Measurements from ENCODE around the gene TPSD1. TPM values are rescaled to one million over a fixed set of nuclear protein-coding genes. Genes with fewer than 3 reads are reported as not detected.

The TPSD1 gene
- total RNA-seq, 2 donors from 2014 or later = 1.6 TPM; not detected in 1

DNA sequence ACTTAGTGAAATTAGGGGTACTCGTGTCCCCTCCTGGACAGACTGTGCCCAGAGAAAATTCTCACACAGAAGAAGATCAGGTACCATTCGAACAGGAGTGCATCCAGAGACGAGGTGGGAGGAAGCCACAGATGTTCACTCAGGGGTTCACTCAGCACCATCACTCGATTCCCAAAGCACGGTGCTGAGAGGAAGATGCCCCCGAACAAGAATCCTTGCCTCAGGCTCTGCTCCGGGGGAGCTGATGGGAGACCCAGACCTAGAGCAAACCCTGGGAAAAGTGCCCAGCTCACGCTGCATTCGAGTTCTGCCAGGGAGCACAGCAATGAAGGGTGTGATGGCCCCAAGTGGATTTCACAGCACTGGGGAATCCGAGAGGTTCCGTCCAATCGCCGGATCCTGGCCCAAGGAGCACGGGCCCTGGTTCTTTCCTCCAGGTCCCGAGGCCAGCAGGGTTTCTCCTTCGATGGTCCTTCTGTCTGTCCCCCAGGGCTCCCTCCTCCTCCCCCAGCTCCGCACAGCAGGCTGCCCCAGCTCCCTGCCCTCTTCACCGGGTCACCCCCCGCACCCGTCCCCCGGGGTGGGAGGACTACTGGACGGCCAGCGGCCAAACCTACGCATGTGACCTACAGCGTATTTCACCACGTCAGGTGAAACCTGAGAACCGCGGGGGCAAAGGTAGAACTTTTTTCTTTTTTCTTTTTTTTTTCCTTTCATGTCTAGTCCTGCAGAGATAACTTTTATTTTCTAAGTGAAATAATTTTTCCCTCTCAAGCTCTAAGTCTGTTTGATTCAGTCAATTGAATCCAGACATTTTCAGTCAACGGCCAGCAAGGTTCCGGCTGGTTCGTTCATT lies 43.4 kb downstream of the TPSD1 start:
- intact Hi-C loops (cut with DNase I) = no loop called here
- peak overlapping the region in 3 of 4 donors; percentile 62 to 77 (median 70) for H3K27ac ChIP-seq
- ATAC-seq (peak; percentile 79), DNase-seq (peak; percentile 78 to 92 (median 84))
- no peaks in the 10 kb centered on the region for H3K9me3 ChIP-seq
- no peaks in the 10 kb centered on the region for H3K36me3 ChIP-seq (replicated peaks in 1 of 2; ENCODE audit: insufficient read depth in 1 of 2, low read depth in 2 of 2)
- H3K27me3 ChIP-seq = no peaks in the 10 kb centered on the region
- H3K4me1 ChIP-seq = peaks cover 59% of the 10 kb centered on the region
- TF ChIP-seq, protein P1, sequence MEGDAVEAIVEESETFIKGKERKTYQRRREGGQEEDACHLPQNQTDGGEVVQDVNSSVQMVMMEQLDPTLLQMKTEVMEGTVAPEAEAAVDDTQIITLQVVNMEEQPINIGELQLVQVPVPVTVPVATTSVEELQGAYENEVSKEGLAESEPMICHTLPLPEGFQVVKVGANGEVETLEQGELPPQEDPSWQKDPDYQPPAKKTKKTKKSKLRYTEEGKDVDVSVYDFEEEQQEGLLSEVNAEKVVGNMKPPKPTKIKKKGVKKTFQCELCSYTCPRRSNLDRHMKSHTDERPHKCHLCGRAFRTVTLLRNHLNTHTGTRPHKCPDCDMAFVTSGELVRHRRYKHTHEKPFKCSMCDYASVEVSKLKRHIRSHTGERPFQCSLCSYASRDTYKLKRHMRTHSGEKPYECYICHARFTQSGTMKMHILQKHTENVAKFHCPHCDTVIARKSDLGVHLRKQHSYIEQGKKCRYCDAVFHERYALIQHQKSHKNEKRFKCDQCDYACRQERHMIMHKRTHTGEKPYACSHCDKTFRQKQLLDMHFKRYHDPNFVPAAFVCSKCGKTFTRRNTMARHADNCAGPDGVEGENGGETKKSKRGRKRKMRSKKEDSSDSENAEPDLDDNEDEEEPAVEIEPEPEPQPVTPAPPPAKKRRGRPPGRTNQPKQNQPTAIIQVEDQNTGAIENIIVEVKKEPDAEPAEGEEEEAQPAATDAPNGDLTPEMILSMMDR (IDR thresholded peaks at IDR 0.05) = no peak
- peak in 2 of 3 donors; percentile 33 to 51 for TF ChIP-seq POLR2A (IDR thresholded peaks at IDR 0.05)
- WGBS, 2 donors = 32 to 42% methylated on average over 23 to 31 of the region's 31 CpGs
- H3K4me3 ChIP-seq = no peak overlapping the region

DNA sequence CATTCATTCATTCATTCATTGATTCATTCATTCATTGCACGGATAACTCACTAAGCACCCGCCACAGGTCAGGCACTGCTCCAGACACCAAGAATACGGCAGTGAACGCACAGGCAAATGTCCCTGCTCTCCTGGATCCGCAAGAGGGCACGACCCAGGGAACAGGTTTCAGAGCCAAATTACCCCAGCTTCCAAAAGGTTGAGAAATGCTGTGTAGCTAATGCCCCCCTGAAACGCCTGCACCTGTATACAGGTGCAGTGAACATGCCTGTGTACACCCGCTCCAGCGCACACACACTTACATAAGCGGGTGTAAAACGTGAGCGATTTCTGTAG lies 44.0 kb downstream of the TPSD1 start:
- WGBS, 2 donors = 43 to 44% methylated on average over 11 to 12 of the region's 12 CpGs
- H3K4me3 ChIP-seq = no peak overlapping the region
- H3K4me1 ChIP-seq = peaks cover 59% of the 10 kb centered on the region
- H3K36me3 ChIP-seq (replicated peaks in 1 of 2; ENCODE audit: insufficient read depth in 1 of 2, low read depth in 2 of 2) = no peaks in the 10 kb centered on the region
- no peak for ATAC-seq
- no peak for DNase-seq
- H3K27me3 ChIP-seq = no peaks in the 10 kb centered on the region
- H3K27ac ChIP-seq = peak overlapping the region in 2 of 4 donors; percentile 5 to 70
- intact Hi-C loops (cut with DNase I) = no loop called here
- TF ChIP-seq POLR2A (IDR thresholded peaks at IDR 0.05) = no peak
- TF ChIP-seq, protein P1 (IDR thresholded peaks at IDR 0.05) = no peak
- H3K9me3 ChIP-seq = no peaks in the 10 kb centered on the region

DNA sequence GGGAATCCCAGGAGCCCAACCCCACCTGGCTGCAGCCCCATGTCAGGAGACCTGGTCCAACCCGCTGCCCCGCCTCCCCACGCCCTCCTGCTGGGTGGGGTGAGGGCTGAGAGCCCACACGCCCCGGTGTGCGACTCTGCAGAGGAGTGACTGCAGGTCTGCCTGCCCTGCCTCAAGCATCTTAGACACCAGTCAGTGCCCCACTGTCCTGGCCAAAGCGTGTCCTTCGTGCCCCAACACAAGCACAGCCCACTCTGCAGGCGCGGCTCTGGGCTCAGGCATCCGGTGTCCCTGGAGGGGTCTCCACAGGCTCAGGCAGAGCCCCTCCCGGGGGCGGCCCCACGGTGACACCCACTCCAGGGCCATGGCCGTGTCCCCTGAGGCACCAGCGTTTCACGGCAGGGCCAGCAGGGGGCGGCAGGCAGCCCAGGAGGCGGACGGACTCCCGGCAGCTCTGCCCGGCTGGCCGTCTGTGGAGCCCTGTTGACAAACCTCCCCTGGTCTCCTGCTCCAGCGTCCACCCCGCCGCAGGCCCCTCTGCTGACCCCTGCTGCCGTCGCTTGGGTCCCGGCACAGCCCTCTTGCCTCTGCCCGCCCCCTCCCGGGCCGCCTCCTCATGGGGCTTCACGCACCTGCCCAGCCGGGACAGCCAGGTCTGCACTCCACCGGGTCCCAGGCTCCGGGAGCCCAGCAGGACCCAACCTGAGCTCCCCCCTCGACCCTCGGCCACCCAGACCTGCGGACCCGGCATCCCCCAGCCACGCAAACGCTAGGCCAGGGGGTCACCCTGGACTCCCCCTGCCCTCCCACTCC lies 45.0 kb downstream of the TPSD1 start:
- peaks cover 59% of the 10 kb centered on the region for H3K4me1 ChIP-seq
- TF ChIP-seq, protein P1 (IDR thresholded peaks at IDR 0.05) = peak; percentile 75 to 90 (median 82)
- no peak for TF ChIP-seq POLR2A (IDR thresholded peaks at IDR 0.05)
- 0 to 7% methylated on average over 1 to 42 of the region's 42 CpGs for WGBS, 2 donors
- no peak overlapping the region for H3K27ac ChIP-seq
- intact Hi-C loops (cut with DNase I) = no loop called here
- no peak overlapping the region for H3K4me3 ChIP-seq
- peak; percentile 74 to 84 (median 80) for DNase-seq
- no peaks in the 10 kb centered on the region for H3K36me3 ChIP-seq (replicated peaks in 1 of 2; ENCODE audit: insufficient read depth in 1 of 2, low read depth in 2 of 2)
- H3K27me3 ChIP-seq = no peaks in the 10 kb centered on the region
- peak; percentile 79 for ATAC-seq
- H3K9me3 ChIP-seq = no peaks in the 10 kb centered on the region

DNA sequence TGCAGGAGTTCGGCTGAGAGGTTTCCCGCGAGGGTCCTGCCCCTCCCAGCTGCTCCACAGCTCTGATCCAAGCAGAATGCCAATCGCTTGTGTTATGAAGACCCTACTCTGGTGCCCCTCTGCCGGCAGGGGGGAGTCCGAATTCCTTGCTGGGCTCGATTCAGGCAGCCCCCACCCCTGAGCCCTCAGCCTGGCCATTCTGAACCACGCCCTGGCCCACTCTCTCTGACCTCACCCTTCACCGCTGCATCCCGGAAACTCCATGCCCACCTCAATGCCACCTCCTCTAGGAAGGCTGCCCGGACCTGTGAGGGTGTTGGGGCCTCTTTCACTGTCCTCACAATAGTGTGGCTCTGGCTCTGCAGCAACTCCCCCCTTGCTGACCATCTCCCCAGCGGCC lies 45.7 kb downstream of the TPSD1 start:
- intact Hi-C loops (cut with DNase I) = no loop called here
- no peak overlapping the region for H3K4me3 ChIP-seq
- no peaks in the 10 kb centered on the region for H3K27me3 ChIP-seq
- no peaks in the 10 kb centered on the region for H3K9me3 ChIP-seq
- ATAC-seq = no peak
- H3K27ac ChIP-seq = no peak overlapping the region
- H3K4me1 ChIP-seq = peaks cover 57% of the 10 kb centered on the region
- DNase-seq = no peak
- TF ChIP-seq, protein P1 (IDR thresholded peaks at IDR 0.05) = no peak
- no peak for TF ChIP-seq POLR2A (IDR thresholded peaks at IDR 0.05)
- H3K36me3 ChIP-seq (replicated peaks in 1 of 2; ENCODE audit: insufficient read depth in 1 of 2, low read depth in 2 of 2) = no peaks in the 10 kb centered on the region
- WGBS, 2 donors = 63 to 75% methylated on average over 11 to 12 of the region's 12 CpGs
